DMS 273 treated with DMSO at 0.1 percent for 48 hours (cell line): Measurements from ENCODE around the gene CFB.

Experiments used
- DNase-seq: peaks from one replicate; lab custom pipeline; 2025; lab: John Stamatoyannopoulos, UW

Gene CFB

GRCh38 chr6:31948306-31948705 is 2.4 kb downstream of the CFB start:
- DNase-seq: no peak

- no peak for DNase-seq
These were observed 3.0 kb downstream of the CFB start for GRCh38 chr6:31948753-31949413.

GRCh38 chr6:31949926-31950548 is 4.1 kb downstream of the CFB start:
- no peak for DNase-seq

DNA sequence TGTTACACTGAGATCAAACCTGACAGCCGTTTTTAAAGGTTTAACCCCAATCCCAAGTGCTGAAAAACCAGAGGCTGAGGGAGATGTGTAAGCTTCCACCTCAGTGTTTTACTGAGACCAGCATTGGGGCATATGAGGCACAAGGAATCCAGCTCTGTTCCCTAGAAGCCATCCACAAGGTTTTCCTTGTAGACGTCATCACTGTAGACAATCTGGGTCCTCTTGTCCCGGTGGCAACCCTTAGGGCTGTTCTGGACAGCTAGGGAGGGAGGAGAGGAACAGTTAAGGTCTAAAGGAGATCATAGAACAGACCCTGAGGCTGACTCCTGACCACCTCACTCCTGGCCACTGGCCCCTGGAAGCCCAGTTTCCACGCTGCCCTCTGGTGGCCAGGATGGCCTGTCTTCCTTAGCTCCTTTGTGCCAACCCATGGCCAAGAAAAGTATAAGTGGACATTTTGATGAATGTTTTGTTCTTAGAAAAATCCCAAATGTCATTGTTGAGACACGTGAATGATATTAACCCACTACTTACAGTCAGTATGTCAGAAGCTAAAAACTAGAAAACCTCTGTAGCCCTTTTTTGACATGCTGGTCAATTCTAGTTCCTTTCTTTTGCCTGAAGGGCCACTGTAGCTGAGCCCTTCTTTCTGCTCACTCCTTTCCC is 6.4 kb downstream of the CFB start:
- DNase-seq: no peak

DNA sequence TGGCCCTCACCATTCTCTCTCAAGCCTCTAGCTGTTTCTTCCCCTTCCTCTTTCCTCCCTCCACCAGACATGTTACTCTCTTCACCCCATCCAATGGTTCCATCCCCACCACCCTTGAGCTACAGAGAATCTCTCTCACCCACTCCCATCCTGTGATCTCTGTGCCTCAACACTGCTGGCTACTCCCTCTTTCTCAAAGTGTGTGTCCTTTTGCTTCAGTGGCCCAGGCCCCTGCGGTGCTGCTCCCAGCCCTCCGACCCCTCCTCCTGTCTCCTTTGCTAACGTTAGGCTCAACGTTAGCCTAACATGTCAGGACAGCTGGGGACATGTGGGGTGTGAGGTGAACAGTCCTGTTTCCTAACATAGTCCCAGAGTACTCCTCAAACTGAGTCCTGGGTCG is 7.0 kb downstream of the CFB start:
- no peak for DNase-seq

DNA sequence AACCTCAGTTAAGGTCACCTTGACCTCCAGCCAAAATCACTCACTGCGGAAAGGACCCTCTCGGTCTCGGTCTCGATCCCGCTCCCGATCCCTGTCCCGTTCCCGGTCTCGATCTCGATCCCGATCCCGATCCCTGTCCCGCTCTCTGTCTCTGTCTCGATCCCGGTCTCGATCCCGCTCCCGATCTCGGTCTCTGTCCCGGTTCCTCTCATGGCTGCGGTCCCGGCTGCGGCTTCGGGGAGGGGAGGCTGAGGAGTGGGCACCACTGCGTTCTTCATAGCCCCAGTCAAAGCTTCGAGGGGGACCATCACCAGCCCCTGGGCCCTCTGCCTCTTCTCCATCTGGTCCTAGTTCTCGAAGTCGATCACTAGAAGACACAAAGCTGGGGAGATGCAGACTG is 8.6 kb downstream of the CFB start:
- no peak for DNase-seq

DNA sequence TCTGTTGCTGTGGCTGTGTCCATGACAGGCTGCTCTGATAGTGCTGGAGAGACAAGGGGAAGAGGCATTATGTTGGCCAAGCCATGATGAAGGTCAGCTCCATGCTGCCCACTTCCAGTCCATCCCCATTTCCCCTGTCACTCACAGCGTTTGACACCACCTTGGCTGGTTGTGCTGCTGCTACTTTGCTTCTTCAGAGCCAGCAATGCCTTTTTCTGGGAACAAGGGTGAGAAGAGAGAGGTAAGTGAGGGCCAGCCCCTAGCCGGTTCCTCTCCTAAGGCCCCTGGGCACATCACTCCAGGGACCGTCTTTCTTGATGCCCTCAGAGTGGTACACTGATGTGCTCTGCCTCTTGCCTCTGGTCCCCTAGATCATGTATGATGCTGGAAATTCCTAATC is 10.9 kb downstream of the CFB start:
- DNase-seq: no peak

DNA sequence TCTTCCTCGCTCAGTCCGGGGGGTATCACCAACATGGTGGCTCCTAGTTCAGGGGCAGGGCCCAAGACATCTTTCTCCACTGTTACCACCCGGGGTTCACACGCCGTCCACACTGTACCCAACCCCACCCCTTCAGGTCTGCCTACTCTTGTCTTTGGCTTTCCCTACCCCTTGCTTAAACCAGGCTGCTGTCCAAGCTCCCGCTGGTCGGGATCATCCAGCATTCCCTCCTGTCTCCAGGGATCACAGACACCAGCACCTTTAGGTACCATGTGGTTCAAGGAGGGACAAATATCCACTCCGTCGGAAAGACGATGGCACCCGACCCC is 12.5 kb downstream of the CFB start:
- DNase-seq: no peak

DNA sequence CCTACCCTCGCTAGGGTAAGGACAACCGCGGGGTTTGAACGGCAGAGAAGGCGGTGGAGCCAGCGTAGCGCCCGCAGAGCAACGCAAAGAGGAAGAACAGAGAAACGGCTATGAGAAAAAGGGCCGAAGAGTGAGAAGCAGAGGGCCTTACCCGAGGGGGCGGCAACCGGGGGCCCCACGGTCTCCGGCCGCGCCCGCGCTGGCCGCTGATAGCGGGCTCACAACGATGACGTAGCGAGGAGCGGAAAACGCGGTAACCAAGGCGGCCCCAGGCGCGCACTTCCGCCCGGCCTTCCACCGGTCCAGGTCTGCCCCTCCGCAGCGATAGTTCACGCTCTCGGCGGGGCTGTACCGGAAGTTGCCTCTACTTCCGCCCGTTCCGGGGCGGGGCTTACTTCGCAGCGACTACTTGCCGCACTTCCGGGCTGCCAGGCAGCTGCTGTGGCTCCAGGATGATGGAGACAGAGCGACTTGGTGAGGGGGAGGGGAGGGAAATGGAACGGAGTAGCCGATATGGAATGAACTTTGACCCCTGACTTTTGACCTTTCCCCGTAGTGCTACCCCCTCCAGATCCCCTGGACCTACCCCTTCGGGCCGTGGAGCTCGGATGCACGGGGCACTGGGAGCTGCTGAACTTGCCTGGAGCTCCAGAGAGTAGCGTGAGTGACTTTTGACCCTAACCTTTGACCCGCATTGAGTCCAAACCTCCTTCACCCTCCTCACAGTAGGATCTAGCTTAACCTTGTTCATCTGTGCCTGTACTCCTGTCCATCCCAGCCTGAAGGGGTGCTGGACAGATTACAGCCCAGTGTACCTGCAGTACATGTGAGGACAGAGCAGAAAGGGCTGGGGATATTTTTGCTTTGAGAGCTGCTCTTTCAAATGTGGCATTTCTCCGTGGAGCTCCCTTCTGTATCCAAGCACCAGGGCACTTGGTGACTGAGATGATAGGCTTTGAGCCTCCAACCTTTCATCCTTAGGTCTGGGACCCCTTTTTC is 13.1 kb downstream of the CFB start, which contains the start of the genes NELFE and SKIC2:
Gene NELFE (minus strand): TSS at position 231 of the 999 bp plus-strand sequence. CDS start 525 bp downstream, outside the sequence.
Gene SKIC2 (plus strand): TSS at position 435 of the 999 bp plus-strand sequence. CDS start 18 bp downstream, at position 453.
- peak; percentile 92 for DNase-seq

- DNase-seq: no peak
These were observed 15.7 kb downstream of the CFB start for GRCh38 chr6:31961616-31962015.

GRCh38 chr6:31963921-31964320 is 18.0 kb downstream of the CFB start:
- no peak for DNase-seq

DNA sequence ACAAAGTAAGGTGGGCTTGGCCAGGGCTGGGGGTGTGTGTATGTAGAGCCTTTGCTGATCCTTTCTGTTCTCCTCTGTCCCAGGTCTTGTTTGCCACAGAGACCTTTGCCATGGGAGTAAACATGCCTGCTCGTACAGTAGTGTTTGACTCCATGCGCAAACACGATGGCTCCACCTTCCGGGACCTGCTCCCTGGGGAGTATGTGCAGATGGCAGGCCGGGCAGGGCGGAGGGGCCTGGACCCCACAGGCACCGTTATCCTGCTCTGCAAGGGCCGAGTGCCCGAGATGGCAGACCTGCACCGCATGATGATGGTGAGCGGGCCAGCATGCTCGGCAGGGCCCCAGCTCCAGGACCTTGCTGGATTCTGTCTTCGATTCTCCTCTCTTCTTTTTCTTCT is 19.8 kb downstream of the CFB start:
- DNase-seq: no peak

- no peak for DNase-seq
These were observed 20.6 kb downstream of the CFB start for GRCh38 chr6:31966506-31966905.

GRCh38 chr6:31966997-31967925 is 21.4 kb downstream of the CFB start:
- no peak for DNase-seq

GRCh38 chr6:31967926-31968320 is 22.0 kb downstream of the CFB start:
- no peak for DNase-seq

DNA sequence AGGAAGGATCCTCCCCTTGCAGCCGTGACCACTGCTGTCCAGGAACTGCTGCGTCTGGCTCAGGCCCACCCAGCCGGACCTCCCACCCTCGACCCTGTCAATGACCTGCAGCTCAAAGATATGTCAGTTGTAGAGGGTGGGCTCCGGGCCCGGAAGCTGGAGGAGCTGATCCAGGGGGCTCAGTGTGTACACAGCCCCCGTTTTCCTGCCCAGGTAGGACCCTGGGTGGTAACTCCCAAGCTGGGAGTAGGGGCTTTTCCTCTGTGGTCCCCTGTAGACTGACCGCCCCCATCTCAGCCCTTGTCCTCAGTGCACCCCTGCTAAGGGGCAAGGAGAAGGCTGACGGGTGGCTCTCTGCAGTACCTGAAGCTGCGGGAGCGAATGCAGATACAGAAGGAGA is 22.4 kb downstream of the CFB start:
- no peak for DNase-seq

- DNase-seq: no peak
These were observed 23.2 kb downstream of the CFB start for GRCh38 chr6:31968791-31969711.

DNA sequence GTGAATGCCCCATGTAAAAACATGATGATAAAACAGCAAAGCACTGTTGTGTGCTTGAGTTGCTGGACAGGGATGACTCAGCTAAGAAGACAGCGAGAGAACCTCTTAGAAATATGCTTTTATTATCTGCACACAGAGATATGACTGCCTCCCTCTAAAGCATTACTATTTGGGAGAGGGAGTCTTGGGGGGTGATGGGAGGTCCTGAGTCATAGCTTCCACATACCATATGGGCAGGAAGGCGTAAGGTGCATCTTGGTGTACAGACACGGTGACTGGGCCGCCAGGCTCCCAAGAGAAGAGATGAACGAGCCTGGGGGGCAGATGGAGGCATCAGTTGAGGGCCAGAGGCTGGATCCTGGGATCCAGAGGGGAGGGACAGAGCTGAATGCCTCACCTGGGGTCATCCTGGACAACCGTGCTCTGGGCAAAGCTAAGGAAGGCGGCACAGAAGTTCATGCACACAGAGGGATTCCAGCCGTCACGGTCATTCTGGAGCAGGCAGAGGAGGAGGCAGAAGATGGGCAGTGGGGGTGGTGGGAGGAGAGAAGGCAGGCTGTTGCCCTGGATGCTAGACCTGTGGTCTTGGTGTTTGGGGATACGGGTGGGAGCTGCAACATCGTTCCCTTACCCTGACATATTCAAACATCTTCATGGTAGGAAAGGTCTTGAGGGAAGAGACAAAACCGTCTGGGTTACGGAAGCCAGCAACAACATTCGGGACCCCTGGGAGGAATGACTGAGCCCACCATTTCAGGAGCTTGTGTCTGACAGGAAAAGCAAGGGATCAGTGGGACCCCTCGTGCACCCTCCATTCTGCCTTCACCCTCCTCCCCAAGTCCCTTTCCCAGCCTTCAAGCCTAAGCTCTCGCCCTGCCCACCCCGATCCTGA is 24.1 kb downstream of the CFB start:
- DNase-seq: no peak
